Gastroesophageal sphincter (tissue), 4 donors: ENCODE results near the gene CD86. TPM values are rescaled to one million over a fixed set of nuclear protein-coding genes. Genes with fewer than 3 reads are reported as not detected.

ENCODE experiments used
- ATAC-seq: fragments of 150-250 bp; one replicate; pipeline ENCODE4 v1.9.1; 2016; ENCODE audit warnings: mild to moderate bottlenecking, moderate library complexity
- H3K27ac ChIP-seq, 4 donors: fragments of 200-600 bp; sonication (generic) in 3 of 4; 1 replicate in 3 of 4; 2 replicates in 1 of 4; pipeline ENCODE4 v1.5.1; 2016 to 2019
- H3K27me3 ChIP-seq: fragments of 200-600 bp; sonication (generic); one replicate; pipeline ENCODE4 v1.5.1; 2019
- H3K36me3 ChIP-seq, 2 donors: fragments of 200-600 bp; sonication (generic); one replicate each; pipeline ENCODE4 v1.5.1; 2019; ENCODE audit warnings: control low read depth in 1 of 2
- H3K4me1 ChIP-seq, 3 donors: fragments of 200-600 bp; sonication (generic); 1 replicate in 2 of 3; 2 replicates in 1 of 3; pipeline ENCODE4 v1.5.1; 2016 to 2019; ENCODE audit warnings: control low read depth in 2 of 3
- H3K4me3 ChIP-seq, 2 donors: fragments of 200-600 bp; sonication (generic); one replicate each; pipeline ENCODE4 v1.5.1; 2019; ENCODE audit warnings: mild to moderate bottlenecking in 1 of 2, moderate library complexity in 1 of 2
- H3K9me3 ChIP-seq, 3 donors: fragments of 200-600 bp; sonication (generic); one replicate each; pipeline ENCODE4 v1.5.1; 2017 to 2019; ENCODE audit warnings: control low read depth in 2 of 3
- EP300 ChIP-seq: sonication (generic); formaldehyde crosslinking; IDR thresholded peaks from one replicate; pipeline ENCODE4 v1.6.1; 2017; ENCODE audit warnings: antibody characterized with exemption, mild to moderate bottlenecking
- POLR2A ChIP-seq, 2 donors: fragments of 450-650 bp; IDR thresholded peaks; one replicate each; pipeline ENCODE4 v1.6.1; 2017; ENCODE audit warnings: antibody characterized with exemption in 2 of 2, mild to moderate bottlenecking in 2 of 2, moderate library complexity in 1 of 2
- POLR2AphosphoS5 ChIP-seq: sonication (generic); formaldehyde crosslinking; IDR thresholded peaks from one replicate; pipeline ENCODE4 v1.6.1; 2017; ENCODE audit warnings: antibody characterized with exemption
- WGBS, 2 donors: methylation state at CpG; one replicate each; pipeline ENCODE4 v1.1.5; 2018; ENCODE audit warnings: low coverage in 1 of 2; 5-methylcytosine and 5-hydroxymethylcytosine counted together
- total RNA-seq, 4 donors: library from RNA; depleted of rRNA; stranded (reverse); fragments of >200 nt; gene quantifications; one replicate each; pipeline ENCODE4 v1.1.0, GENCODE V29; 2016
- TF ChIP-seq, protein P1 (sequence below), 4 experiments: fragments of 200-600 bp in 2 of 4; fragments of 450-650 bp in 2 of 4; sonication (generic) in 1 of 4; IDR thresholded peaks; one replicate each; pipeline ENCODE4 v1.5.1; 2017 to 2019; ENCODE audit warnings: antibody characterized with exemption in 4 of 4, mild to moderate bottlenecking in 2 of 4, moderate library complexity in 2 of 4

The CD86 gene, protein sequence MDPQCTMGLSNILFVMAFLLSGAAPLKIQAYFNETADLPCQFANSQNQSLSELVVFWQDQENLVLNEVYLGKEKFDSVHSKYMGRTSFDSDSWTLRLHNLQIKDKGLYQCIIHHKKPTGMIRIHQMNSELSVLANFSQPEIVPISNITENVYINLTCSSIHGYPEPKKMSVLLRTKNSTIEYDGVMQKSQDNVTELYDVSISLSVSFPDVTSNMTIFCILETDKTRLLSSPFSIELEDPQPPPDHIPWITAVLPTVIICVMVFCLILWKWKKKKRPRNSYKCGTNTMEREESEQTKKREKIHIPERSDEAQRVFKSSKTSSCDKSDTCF
- 1 to 10 TPM; 1.4 to 6.6 (median 3.2) TPM for total RNA-seq

DNA sequence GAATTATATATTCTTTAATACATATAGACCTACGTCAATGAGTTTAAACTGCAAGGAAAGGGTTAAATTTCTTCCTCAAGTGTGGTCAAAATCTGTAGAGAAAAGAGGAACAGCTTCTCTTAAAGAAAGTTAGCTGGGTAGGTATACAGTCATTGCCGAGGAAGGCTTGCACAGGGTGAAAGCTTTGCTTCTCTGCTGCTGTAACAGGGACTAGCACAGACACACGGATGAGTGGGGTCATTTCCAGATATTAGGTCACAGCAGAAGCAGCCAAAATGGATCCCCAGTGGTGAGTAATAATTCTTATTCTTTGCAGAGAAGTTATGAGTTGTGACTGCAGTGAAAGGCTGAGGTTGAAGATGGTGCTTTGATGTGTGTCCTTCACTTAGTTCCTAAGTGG, at the start of gene CD86:
Gene CD86 (plus strand): TSS at position 148 of the 400 bp plus-strand sequence. CDS start 128 bp downstream, at position 276.
- Histone ChIP-seq H3K36me3 (no peaks in the 10 kb centered on the region), H3K4me3 (peak within 1 kb of the TSS in 1 of 2 donors; percentile 19), H3K4me1 (no peaks in the 10 kb centered on the region), H3K27me3 (no peaks in the 10 kb centered on the region), H3K9me3 (no peaks in the 10 kb centered on the region), H3K27ac (no peak within 1 kb of the TSS)
- ATAC-seq: no peak
- WGBS, 2 donors: 27 to 42% methylated on average over 3 of the region's 3 CpGs
- TF ChIP-seq POLR2AphosphoS5 (no peak), POLR2A (IDR thresholded peaks at IDR 0.05) (peak in 1 of 2 donors; percentile 25)

- WGBS, 2 donors: 79% methylated on average over 2 of the region's 2 CpGs; no CpG with 5 or more reads in 1 of the 2 donors
- Histone ChIP-seq H3K27ac (no peak overlapping the region), H3K27me3 (no peaks in the 10 kb centered on the region), H3K4me1 (no peaks in the 10 kb centered on the region), H3K9me3 (no peaks in the 10 kb centered on the region), H3K4me3 (no peak overlapping the region), H3K36me3 (no peaks in the 10 kb centered on the region)
- no peak for ATAC-seq
- TF ChIP-seq POLR2A (IDR thresholded peaks at IDR 0.05) (no peak), EP300 (no peak), POLR2AphosphoS5 (no peak)
- TF ChIP-seq, protein P1, sequence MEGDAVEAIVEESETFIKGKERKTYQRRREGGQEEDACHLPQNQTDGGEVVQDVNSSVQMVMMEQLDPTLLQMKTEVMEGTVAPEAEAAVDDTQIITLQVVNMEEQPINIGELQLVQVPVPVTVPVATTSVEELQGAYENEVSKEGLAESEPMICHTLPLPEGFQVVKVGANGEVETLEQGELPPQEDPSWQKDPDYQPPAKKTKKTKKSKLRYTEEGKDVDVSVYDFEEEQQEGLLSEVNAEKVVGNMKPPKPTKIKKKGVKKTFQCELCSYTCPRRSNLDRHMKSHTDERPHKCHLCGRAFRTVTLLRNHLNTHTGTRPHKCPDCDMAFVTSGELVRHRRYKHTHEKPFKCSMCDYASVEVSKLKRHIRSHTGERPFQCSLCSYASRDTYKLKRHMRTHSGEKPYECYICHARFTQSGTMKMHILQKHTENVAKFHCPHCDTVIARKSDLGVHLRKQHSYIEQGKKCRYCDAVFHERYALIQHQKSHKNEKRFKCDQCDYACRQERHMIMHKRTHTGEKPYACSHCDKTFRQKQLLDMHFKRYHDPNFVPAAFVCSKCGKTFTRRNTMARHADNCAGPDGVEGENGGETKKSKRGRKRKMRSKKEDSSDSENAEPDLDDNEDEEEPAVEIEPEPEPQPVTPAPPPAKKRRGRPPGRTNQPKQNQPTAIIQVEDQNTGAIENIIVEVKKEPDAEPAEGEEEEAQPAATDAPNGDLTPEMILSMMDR (IDR thresholded peaks at IDR 0.05): no peak
Observed at GRCh38 chr3:122006267-122006666, 48.9 kb upstream of the CD86 start.

GRCh38 chr3:122008166-122008565, 47.0 kb upstream of the CD86 start:
- no peak overlapping the region for H3K27ac ChIP-seq
- no peaks in the 10 kb centered on the region for H3K27me3 ChIP-seq
- ATAC-seq: no peak
- H3K36me3 ChIP-seq: no peaks in the 10 kb centered on the region
- TF ChIP-seq POLR2AphosphoS5: no peak
- TF ChIP-seq, protein P1 (IDR thresholded peaks at IDR 0.05): no peak
- no peak for TF ChIP-seq EP300
- no peak for TF ChIP-seq POLR2A (IDR thresholded peaks at IDR 0.05)
- H3K9me3 ChIP-seq: no peaks in the 10 kb centered on the region
- no peak overlapping the region for H3K4me3 ChIP-seq
- WGBS, 2 donors: 79% methylated on average over 2 of the region's 2 CpGs; no CpG with 5 or more reads in 1 of the 2 donors
- H3K4me1 ChIP-seq: no peaks in the 10 kb centered on the region

GRCh38 chr3:122010506-122010905, 44.7 kb upstream of the CD86 start:
- no peaks in the 10 kb centered on the region for H3K9me3 ChIP-seq
- H3K4me1 ChIP-seq: no peaks in the 10 kb centered on the region
- H3K27ac ChIP-seq: no peak overlapping the region
- H3K4me3 ChIP-seq: no peak overlapping the region
- no peaks in the 10 kb centered on the region for H3K36me3 ChIP-seq
- no peak for TF ChIP-seq POLR2A (IDR thresholded peaks at IDR 0.05)
- TF ChIP-seq, protein P1 (IDR thresholded peaks at IDR 0.05): no peak
- TF ChIP-seq POLR2AphosphoS5: no peak
- no peak for TF ChIP-seq EP300
- ATAC-seq: no peak
- H3K27me3 ChIP-seq: no peaks in the 10 kb centered on the region
- 78 to 83% methylated on average over 2 of the region's 2 CpGs for WGBS, 2 donors

GRCh38 chr3:122011396-122011795, 43.8 kb upstream of the CD86 start:
- no peak for ATAC-seq
- TF ChIP-seq POLR2A (IDR thresholded peaks at IDR 0.05) (no peak), POLR2AphosphoS5 (no peak), EP300 (no peak)
- TF ChIP-seq, protein P1 (IDR thresholded peaks at IDR 0.05): no peak
- no peak overlapping the region for H3K27ac ChIP-seq
- no peaks in the 10 kb centered on the region for H3K27me3 ChIP-seq
- H3K9me3 ChIP-seq: no peaks in the 10 kb centered on the region
- H3K4me3 ChIP-seq: no peak overlapping the region
- no peaks in the 10 kb centered on the region for H3K36me3 ChIP-seq
- WGBS, 2 donors: 9 to 20% methylated on average over 2 to 4 of the region's 4 CpGs
- no peaks in the 10 kb centered on the region for H3K4me1 ChIP-seq
